Stimulated activated CD8-positive, alpha-beta memory T cell treated with anti-CD3 and anti-CD28 coated beads, Interleukin-15, amount 100 ng/mL, for 48 hours (primary cell): ENCODE data around the gene MFSD2B.
"Not testable (repeated sequence)": the region's sequence is repeated elsewhere in the genome, so short reads cannot be mapped to it uniquely, and the experiment has no call there.

Experiments used
- DNase-seq, 2 donors: peaks; one replicate each; pipeline ENCODE4 v3.0.0-alpha.2; 2020; ENCODE audit warnings: low read depth in 2 of 2

MFSD2B gene

DNA sequence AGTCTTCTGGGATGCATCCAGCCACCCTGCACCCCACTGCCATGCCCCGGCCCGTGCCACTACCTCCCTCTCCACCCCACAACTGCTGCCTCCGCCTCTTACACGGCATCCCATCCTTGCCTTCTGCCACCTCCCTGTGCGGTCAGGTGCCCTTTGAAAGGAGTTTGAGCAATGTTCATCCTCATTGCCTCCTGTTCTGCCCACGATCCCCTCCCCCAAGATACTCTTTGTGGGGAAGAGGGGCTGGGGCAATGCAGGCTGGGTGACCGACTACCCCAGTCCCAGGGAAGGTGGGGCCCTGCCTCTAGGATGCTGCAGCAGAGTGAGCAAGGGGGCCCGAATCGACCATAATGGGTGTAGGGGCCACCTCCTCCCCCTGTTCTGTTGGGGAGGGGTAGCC is 8.4 kb downstream of the MFSD2B start:
- DNase-seq, result no peak

DNA sequence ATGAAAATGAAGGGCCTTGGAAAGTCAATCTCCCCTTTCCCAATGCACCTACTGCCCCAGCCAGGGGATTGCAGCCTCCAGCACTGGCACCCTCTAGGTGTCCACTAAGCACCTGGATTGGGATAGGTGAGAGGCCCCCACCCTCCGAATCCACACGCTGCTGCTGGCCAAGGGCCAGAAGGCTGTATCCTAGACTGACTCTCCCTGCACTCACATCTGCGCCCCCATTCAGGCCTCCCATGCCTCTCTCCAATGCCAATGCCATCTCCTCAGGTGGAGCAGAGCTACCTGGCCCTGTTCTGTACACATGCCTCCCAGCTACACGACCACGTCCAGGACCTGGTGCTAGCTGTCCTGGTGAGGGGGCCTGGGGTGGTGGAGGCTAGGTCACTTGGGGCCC is 9.8 kb downstream of the MFSD2B start:
- no peak for DNase-seq

DNA sequence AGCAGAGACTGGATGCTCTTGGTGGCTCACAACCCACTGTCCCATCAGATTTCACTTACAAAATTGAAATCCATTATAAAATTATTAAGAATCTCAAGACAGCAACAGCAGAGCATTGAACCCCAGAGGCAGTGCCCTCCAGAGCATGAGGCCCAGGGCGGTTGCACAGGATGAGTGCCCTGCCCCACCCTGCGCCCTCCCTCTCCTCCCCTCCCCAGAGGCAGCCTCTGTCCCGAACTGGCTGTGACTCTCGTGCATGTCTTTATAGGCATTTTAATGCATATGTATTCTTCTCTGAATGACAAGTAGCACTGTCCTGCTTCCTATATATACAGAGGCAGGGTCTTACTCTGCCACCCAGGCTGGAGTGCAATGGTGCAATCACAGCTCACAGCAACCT is 10.4 kb downstream of the MFSD2B start:
- DNase-seq, result no peak

DNA sequence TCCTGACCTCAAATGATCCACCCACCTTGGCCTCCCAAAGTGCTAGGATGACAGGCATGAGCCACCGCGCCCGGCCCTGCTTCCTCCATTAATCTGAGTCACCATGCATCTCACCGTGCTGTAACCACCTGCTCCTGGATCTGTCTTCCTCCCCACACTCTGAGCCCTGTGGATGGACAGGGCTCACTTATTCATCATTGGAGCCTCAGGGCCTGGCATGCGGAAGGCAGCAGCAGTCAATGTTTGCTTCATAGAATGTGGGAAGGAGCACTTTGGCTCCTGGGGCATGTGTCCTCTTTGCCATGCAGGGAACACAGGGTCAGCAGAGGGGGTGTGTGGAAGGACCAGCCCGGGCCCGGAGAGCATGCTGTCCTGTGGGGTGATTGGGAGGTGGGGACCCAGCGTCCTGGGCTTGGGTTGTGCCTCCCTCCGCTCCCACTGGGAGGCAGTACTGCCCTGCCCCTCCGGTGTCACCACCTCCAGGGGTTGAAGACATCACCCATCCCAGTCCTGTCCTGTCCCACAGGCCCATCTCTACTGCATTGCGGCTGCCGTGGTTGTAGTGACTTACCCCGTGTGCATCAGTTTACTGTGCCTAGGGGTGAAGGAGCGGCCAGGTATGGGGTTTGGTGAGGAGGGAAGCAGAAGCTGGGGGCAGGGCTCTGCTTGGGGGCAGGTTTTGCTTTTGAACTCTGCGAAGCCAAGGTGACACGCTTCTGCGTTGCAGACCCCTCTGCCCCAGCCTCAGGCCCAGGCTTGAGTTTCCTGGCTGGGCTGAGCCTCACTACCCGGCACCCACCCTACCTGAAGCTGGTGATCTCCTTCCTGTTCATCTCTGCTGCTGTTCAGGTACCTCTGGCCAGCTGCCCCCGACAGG is 11.5 kb downstream of the MFSD2B start:
- peak in 1 of 2 donors; percentile 14 for DNase-seq

DNA sequence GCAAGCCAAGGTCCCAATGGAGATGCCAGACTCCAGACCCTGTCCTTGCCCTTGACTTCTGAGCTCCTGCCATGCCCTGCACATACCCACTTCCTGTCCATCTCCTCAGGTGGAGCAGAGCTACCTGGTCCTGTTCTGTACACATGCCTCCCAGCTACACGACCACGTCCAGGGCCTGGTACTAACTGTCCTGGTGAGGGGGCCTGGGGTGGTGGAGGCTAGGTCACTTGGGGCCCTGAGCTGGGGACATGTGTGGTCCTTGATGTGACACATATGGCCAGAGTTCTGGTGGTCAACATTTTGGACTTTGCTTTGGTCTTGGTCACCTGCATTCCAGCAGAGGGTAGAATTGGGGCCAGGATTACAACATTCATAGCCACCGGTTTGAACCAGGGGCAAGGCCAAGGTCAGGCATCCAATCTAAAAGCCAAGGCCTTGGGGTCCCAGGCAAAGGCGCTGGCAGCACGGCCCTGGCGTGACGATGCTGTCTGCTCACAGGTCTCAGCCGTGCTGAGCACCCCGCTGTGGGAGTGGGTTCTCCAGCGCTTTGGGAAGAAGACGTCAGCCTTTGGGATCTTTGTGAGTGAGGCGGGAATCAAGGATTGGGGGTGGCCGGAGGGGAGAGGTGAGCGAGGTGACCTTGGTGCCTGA is 12.6 kb downstream of the MFSD2B start:
- no peak for DNase-seq

DNA sequence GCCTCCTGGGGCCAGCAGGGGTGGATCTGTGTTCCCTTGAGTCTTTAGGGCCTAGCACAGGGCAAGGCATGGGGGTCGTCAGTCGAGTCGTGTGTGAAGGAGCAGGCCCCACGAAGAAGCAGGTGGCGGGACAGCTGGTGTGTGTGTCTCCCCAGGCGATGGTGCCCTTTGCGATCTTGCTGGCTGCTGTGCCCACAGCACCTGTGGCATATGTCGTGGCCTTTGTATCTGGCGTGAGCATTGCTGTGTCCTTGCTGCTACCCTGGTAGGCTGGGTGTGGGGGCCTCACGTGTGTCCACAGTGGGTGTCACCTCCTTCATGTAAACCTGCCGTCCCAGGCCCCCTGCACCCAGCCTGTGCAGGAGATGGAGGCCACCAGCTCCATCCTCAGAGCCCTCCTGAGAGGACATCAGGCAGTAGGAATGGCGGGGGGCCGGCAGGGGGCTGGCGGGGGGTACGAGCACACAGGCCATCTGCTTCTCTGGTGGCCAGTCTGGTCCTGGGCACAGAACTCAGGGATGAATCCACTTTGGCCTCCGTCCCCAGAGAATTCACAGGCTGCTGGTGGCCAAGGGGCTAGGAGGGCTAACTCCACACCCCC is 13.2 kb downstream of the MFSD2B start:
- DNase-seq, result no peak

GRCh38 chr2:24024018-24024417 is 14.1 kb downstream of the MFSD2B start:
- no peak for DNase-seq

- DNase-seq, result no peak
Observed at GRCh38 chr2:24024996-24025663, 15.2 kb downstream of the MFSD2B start.

- no peak for DNase-seq
Observed at GRCh38 chr2:24026233-24026632, 16.3 kb downstream of the MFSD2B start.

- no peak for DNase-seq
Observed at GRCh38 chr2:24038786-24039499, 29.1 kb downstream of the MFSD2B start.

DNA sequence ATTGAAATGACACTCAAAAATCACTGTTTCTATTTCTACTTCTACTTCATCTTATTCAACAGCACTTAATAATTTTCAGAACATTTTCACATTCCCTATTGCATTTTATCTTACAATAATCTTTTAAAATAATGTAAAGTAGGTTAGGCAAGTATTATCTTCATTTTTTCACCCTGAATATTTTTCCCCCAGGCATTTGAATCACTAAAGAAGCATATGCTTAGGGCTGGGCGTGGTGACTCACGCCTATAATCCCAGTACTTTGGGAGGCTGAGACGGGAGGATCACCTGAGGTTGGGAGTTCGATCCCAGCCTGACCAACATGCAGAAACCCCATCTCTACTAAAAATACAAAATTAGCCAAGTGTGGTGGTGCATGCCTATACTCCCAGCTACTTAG is 30.6 kb downstream of the MFSD2B start:
- no peak for DNase-seq

GRCh38 chr2:24043133-24043532 is 33.2 kb downstream of the MFSD2B start:
- DNase-seq, result not testable (repeated sequence)

DNA sequence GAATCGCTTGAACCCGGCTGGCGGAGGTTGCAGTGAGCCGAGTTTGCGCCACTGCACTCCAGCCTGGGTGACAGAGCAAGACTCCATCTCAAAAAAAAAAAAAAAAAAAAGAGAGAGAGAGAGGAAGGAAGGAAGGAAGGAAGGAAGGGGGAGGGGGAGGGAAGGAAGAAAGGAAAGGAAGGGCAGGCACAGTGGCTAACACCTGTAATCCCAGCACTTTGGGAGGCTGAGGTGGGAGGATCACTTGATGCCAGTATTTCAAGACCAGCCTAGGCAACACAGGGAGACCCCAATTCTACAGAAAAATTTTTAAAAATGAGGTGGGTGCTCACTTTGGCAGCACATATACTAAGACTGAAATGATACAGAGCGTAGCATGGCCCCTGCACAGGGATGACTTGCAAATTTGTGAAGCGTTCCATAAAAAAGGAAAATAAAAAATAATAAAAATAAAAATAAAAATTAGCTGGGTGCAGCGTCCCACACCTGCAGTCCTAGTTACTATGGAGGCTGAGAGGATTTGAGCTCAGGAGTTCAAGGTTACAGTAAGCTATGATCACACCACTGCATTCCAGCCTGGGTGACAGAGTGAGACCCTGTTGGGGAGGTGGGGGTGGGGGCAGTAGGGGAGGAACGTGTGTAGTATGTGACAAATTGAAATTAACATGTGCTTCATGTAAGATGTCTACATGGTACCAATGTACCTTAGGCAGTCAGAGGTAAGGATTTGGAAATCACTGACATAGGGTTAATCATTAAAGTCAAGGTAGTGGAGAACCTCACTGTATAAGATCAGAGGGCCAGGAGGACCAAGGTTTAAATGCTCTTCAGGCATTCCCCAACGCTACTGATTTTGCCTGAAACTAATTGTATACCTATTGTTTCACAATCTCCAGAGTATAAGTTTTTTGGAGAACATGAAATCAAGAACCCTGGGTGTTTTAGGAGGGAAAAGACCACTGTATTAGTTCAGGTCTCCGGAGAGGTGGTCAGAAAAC is 35.9 kb downstream of the MFSD2B start:
- DNase-seq, result no peak

DNA sequence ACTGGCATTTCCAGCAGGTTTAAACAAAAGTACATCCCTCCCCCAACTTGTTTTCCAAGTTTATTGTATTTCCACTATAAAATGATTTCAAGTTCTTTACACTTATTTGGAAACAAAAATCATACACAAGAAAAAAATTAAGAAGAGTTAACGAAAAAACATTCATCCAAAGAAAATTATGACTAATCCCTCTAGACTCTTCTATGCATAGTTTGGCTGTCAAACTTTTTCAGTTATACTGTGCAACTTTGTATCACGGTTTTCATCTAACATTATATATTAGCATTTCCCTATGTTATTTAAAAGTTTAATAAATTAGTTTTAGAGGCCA is 36.7 kb downstream of the MFSD2B start:
- no peak for DNase-seq

- peak; percentile 93 for DNase-seq
Observed at GRCh38 chr2:24046930-24047702, 37.2 kb downstream of the MFSD2B start, which contains the start of gene WDCP. WDCP (minus strand) TSS chr2:24047391; CDS start chr2:24039494, 7,897 bp downstream.

DNA sequence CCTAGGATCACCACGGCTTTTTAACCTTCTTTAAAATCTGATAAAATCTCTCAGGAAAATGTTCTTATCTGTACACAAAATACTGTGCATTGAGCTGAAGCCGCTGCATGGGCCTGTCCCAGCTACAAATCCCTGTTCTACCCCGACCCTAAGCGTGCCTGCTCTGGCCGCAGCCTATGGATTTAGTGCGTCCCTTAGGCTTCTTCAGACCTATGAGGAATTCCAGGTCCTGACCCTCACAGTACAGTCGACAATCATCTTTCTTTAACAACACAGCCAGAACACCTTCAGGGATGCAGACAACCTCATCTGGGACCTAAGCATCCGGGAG is 37.8 kb downstream of the MFSD2B start:
- no peak for DNase-seq

DNA sequence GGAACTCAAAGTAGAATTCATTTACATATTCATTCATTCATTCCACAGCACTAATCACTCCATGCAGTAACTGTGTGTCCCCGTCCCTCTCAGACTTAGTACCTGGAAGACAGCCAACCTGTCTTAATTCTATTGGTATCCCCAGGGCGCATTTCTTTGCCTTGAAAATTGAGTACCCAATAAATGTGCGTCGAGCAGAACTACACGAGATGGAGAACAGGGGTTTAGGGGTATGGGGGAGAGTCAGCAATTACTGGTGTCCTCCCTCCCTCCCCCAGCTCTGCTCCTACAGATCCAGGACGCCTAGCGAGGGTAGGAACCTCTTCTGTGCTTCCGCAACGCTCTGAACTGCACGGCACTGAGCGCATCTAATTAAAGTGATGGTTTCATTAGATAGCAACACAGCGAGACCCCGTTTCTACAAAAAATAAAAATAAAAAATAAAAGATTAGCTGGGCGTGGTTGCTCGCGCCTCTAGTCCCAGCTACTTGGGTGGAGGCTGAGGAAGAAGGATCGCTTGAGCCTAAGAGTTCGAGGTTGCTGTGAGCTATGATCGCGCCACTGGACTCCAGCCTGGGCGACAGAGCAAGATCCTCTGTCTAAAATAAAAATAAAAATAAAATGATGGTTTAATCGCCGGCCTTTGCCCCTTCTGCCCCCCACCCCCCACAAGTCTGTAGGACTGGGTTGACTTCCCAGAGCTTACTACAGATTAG is 39.0 kb downstream of the MFSD2B start:
- no peak for DNase-seq

DNA sequence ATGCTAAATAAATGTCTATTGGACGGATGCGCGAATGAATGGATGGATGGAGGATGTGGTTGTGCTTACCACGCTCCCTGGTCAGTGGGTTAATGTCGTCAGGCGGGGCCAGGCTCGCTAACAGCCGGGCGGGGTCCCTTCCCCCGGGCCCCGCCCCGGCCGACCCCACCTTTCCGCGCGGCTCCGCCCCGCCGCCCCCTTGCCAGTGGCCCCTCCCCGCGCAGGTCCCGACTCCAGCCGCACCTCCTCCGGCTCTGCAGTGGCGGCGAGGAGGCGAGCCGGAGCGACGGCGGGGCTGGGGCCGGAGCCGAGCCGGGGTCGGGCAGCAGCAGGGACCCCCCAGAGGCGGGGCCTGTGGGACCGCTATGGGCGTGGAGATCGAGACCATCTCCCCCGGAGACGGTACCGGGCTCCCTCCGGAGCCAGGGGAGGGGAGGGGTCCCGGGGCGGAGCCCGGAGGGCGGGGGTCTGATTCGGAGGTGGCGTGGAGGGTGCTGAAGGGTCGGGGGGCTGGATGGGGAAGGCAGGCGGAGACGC is 39.7 kb downstream of the MFSD2B start, which contains the start of gene FKBP1B:
Gene FKBP1B (plus strand): TSS at position 257 of the 537 bp plus-strand sequence. CDS start 109 bp downstream, at position 366.
- peak; percentile 45 to 60 for DNase-seq
